ENCODE results near the gene EDC3. TPM values are rescaled to one million over a fixed set of nuclear protein-coding genes. Genes with fewer than 3 reads are reported as not detected.

EDC3 gene
- total and polyA plus RNA-seq, 12 donors: 3.9 to 25.3 (median 16.1) TPM

- Histone ChIP-seq H3K9me3 (replicated peaks in 1 of 3) (no peaks in the 10 kb centered on the region), H3K27ac (no peak overlapping the region), H3K27me3 (no peaks in the 10 kb centered on the region), H3K4me1 (replicated peaks in 1 of 2) (peaks cover 0 to 9% of the 10 kb centered on the region in 2 donors), H3K4me3 (no peak overlapping the region), H3K36me3 (replicated peaks in 1 of 2) (no peaks in the 10 kb centered on the region)
- DNase-seq: peak in 1 of 7 donors; percentile 21
- 94 to 95% (median 94%) methylated on average over 6 of the region's 6 CpGs for WGBS, 4 donors
- intact Hi-C loops (cut with DNase I): no loop called here
- TF ChIP-seq POLR2A (IDR thresholded peaks at IDR 0.05) (no peak), CTCF (IDR thresholded peaks at IDR 0.05) (no peak)
Measured at GRCh38 chr15:74656935-74657535, 38.8 kb downstream of the EDC3 start.

DNA sequence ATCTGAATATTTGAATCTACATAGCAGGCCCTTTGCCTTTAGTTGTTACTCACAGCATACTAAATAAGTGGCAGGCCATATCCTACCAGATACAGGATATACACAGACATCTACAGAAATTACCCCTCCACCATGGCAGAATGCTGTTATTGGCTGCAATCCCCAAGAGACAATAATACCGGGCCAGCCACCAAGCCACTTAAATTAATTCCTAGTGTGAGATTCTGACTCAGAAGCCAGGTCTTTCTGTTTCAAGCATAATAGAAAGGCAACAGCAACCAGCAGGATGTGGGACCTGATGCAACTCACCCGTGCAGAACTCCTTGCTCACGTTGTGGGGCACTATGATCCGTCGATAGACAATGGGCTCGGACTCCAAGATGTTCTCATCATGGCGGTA is 40.4 kb downstream of the EDC3 start:
- no peak overlapping the region for H3K4me3 ChIP-seq
- DNase-seq: peak in 1 of 7 donors; percentile 34
- H3K36me3 ChIP-seq (replicated peaks in 1 of 2): no peaks in the 10 kb centered on the region
- TF ChIP-seq POLR2A (IDR thresholded peaks at IDR 0.05) (no peak), CTCF (IDR thresholded peaks at IDR 0.05) (no peak)
- 87 to 91% (median 88%) methylated on average over 7 of the region's 7 CpGs for WGBS, 4 donors
- H3K9me3 ChIP-seq (replicated peaks in 1 of 3): no peaks in the 10 kb centered on the region
- intact Hi-C loops (cut with DNase I): no loop called here
- no peaks in the 10 kb centered on the region for H3K27me3 ChIP-seq
- H3K4me1 ChIP-seq (replicated peaks in 1 of 2): peaks cover 0 to 9% of the 10 kb centered on the region in 2 donors
- no peak overlapping the region for H3K27ac ChIP-seq

DNA sequence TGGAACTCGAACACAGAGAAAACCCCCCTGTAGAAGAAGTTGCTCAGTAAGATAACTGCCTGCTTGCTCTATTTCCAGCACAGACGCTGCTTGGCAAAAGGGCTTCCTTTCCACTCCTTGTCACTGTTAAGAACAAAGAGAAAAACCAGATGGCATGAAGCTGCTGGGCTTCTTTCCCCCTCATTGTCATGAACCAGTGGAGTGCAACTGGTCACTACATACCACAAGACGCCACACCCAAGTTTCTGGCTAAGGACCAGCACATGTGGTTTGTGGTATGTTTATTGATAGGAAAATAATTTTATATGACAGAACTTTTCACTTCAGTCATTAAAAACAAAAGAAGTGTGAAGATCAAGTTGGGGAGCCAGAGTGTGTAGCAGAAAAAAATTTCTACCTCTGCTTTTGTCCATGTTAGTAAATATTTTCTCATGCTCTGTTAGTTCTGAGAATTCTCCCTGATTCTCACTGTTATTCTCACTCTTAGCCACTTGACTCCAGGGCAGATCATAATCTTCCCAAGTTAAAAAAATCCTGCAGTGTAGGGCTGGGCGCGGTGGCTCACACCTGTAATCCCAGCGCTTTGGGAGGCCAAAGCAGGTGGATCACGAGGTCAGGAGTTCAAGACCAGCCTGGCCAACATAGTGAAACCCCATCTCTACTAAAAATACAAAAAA is 42.3 kb downstream of the EDC3 start:
- H3K27me3 ChIP-seq: no peaks in the 10 kb centered on the region
- intact Hi-C loops (cut with DNase I): no loop called here
- WGBS, 4 donors: 82 to 89% (median 87%) methylated on average over 7 of the region's 7 CpGs
- no peak overlapping the region for H3K27ac ChIP-seq
- DNase-seq: peak in 1 of 7 donors; percentile 50
- H3K9me3 ChIP-seq (replicated peaks in 1 of 3): no peaks in the 10 kb centered on the region
- H3K36me3 ChIP-seq (replicated peaks in 1 of 2): no peaks in the 10 kb centered on the region
- peaks cover 0 to 9% of the 10 kb centered on the region in 2 donors for H3K4me1 ChIP-seq (replicated peaks in 1 of 2)
- no peak for TF ChIP-seq POLR2A (IDR thresholded peaks at IDR 0.05)
- no peak for TF ChIP-seq CTCF (IDR thresholded peaks at IDR 0.05)
- H3K4me3 ChIP-seq: no peak overlapping the region

GRCh38 chr15:74651242-74651741 is 44.5 kb downstream of the EDC3 start:
- Histone ChIP-seq H3K27ac (no peak overlapping the region), H3K27me3 (no peaks in the 10 kb centered on the region), H3K9me3 (replicated peaks in 1 of 3) (no peaks in the 10 kb centered on the region), H3K4me3 (no peak overlapping the region), H3K36me3 (replicated peaks in 1 of 2) (no peaks in the 10 kb centered on the region), H3K4me1 (replicated peaks in 1 of 2) (peaks cover 0 to 12% of the 10 kb centered on the region in 2 donors)
- TF ChIP-seq POLR2A (IDR thresholded peaks at IDR 0.05) (no peak), CTCF (IDR thresholded peaks at IDR 0.05) (no peak)
- intact Hi-C loops (cut with DNase I): no loop called here
- WGBS, 4 donors: 78 to 94% (median 87%) methylated on average over 3 of the region's 3 CpGs
- peak in 1 of 7 donors; percentile 20 for DNase-seq
